Measurements from ENCODE around the gene ACTC1. TPM values are rescaled to one million over a fixed set of nuclear protein-coding genes. Genes with fewer than 3 reads are reported as not detected.
A peak's percentile ranks its signal among the peaks of the same experiment; 100 is the strongest.

The ACTC1 gene
- total RNA-seq, 1 donor from 2014 or later = 1,126 TPM

DNA sequence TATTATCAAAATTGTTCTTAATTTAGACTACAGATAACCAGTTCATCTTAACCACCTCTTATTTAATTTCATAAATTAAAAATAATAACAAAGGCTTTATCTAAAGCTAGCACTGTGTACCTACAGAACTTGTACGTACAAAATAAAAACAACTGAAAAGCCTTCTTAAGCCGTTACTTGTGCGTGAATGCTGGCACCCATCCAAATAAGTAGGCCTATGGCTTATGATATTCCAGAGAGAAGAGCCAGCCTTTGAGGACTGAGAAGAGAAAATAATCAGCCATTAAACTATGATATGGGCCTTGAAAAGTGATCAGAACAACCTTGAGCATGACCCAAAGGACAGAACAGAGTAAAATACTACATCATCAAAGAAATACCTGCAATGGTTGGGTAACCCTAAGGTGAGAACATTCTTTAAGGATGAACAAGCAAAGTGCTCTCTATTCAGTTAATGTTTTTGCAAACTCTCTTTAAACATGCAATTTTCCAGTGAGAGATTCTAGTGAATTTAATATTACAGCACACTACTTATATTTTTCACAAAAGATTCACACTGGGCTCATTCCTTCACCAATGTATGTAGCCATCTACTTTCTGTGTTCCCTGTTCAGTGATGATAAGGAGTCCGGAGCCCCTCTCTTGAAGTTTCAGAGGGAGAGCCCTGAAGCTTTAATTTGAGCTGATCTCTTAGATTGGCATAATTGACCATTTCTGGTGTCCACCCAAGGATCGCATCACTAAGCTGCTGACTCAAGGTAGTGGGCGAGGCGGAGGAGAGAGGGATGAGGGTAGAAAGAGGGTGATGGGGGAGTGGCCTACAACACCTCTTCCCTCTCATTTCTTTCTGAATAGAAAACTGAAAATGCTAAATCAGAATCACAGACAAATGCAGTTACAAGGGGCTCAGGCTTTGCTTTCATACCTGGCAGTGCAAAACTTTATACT lies 7.7 kb upstream of the ACTC1 start:
- H3K36me3 ChIP-seq (ENCODE audit: control insufficient read depth in 3 of 3, insufficient read depth in 3 of 3, low read length in 3 of 3) = no peaks in the 10 kb centered on the region
- no peak overlapping the region for H3K9ac ChIP-seq (ENCODE audit: low read depth in 1 of 3, low read length in 3 of 3)
- H3K27me3 ChIP-seq (ENCODE audit: control insufficient read depth in 3 of 3, insufficient read depth in 3 of 3, low read length in 3 of 3) = no peaks in the 10 kb centered on the region
- H3K4me1 ChIP-seq (ENCODE audit: control insufficient read depth in 3 of 3, insufficient read depth in 3 of 3, low read length in 3 of 3) = peaks cover 3 to 22% (median 8%) of the 10 kb centered on the region in 3 donors
- H3K4me3 ChIP-seq (ENCODE audit: low read length in 3 of 3) = no peak overlapping the region
- H3K9me3 ChIP-seq (ENCODE audit: control insufficient read depth in 3 of 3, low read length in 3 of 3) = no peaks in the 10 kb centered on the region
- H3K27ac ChIP-seq (ENCODE audit: low read depth, low read length) = no peak overlapping the region

- Histone ChIP-seq H3K9ac (ENCODE audit: low read depth in 1 of 3, low read length in 3 of 3) (no peak overlapping the region), H3K27me3 (ENCODE audit: control insufficient read depth in 3 of 3, insufficient read depth in 3 of 3, low read length in 3 of 3) (no peaks in the 10 kb centered on the region), H3K9me3 (ENCODE audit: control insufficient read depth in 3 of 3, low read length in 3 of 3) (no peaks in the 10 kb centered on the region), H3K36me3 (ENCODE audit: control insufficient read depth in 3 of 3, insufficient read depth in 3 of 3, low read length in 3 of 3) (no peaks in the 10 kb centered on the region), H3K4me1 (ENCODE audit: control insufficient read depth in 3 of 3, insufficient read depth in 3 of 3, low read length in 3 of 3) (peaks cover 3 to 22% (median 8%) of the 10 kb centered on the region in 3 donors), H3K4me3 (ENCODE audit: low read length in 3 of 3) (no peak overlapping the region), H3K27ac (ENCODE audit: low read depth, low read length) (no peak overlapping the region)
Measured at GRCh38 chr15:34802371-34802770, 7.0 kb upstream of the ACTC1 start.

GRCh38 chr15:34799149-34800101 lies 4.1 kb upstream of the ACTC1 start:
- H3K36me3 ChIP-seq (ENCODE audit: control insufficient read depth in 3 of 3, insufficient read depth in 3 of 3, low read length in 3 of 3) = no peaks in the 10 kb centered on the region
- peak overlapping the region in 1 of 3 donors; percentile 45 for H3K9ac ChIP-seq (ENCODE audit: low read depth in 1 of 3, low read length in 3 of 3)
- peaks cover 0 to 4% (median 0%) of the 10 kb centered on the region in 3 donors for H3K27me3 ChIP-seq (ENCODE audit: control insufficient read depth in 3 of 3, insufficient read depth in 3 of 3, low read length in 3 of 3)
- no peaks in the 10 kb centered on the region for H3K9me3 ChIP-seq (ENCODE audit: control insufficient read depth in 3 of 3, low read length in 3 of 3)
- H3K4me1 ChIP-seq (ENCODE audit: control insufficient read depth in 3 of 3, insufficient read depth in 3 of 3, low read length in 3 of 3) = peaks cover 5 to 19% (median 15%) of the 10 kb centered on the region in 3 donors
- peak overlapping the region in 2 of 3 donors; percentile 32 to 33 for H3K4me3 ChIP-seq (ENCODE audit: low read length in 3 of 3)
- H3K27ac ChIP-seq (ENCODE audit: low read depth, low read length) = peak overlapping the region; percentile 66

DNA sequence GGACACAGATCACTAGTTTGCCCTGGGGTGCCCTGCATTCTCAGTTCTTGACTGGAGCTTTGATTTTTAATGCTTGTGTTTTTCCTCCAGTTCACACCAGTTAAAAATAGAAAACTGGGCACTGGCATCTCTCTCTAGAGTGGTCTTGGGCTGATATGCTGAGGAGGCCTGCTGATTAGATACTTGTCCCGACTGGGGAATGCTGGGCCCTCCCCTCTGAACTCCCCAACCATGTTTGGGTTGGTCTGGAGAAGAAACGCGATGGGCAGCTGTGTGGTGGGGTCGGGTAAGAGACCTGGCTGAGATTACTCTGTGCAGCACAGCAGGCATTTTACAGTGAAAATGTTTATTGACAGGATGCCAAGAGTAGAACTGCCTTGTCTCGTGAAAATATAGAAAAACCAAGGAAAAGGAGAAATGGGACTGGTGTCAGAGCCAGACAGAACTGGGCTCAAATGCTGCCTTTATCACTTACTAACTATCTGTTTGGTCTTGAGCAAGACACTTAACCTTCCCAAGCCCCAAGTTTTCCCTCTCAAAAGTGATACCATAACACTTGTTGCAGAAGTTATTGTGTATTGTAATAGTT lies 1.6 kb upstream of the ACTC1 start:
- H3K9ac ChIP-seq (ENCODE audit: low read depth in 1 of 3, low read length in 3 of 3) = no peak overlapping the region
- H3K36me3 ChIP-seq (ENCODE audit: control insufficient read depth in 3 of 3, insufficient read depth in 3 of 3, low read length in 3 of 3) = peaks cover 0 to 13% (median 8%) of the 10 kb centered on the region in 3 donors
- H3K27me3 ChIP-seq (ENCODE audit: control insufficient read depth in 3 of 3, insufficient read depth in 3 of 3, low read length in 3 of 3) = peaks cover 0 to 4% (median 0%) of the 10 kb centered on the region in 3 donors
- H3K4me1 ChIP-seq (ENCODE audit: control insufficient read depth in 3 of 3, insufficient read depth in 3 of 3, low read length in 3 of 3) = peaks cover 15 to 38% (median 22%) of the 10 kb centered on the region in 3 donors
- no peak overlapping the region for H3K27ac ChIP-seq (ENCODE audit: low read depth, low read length)
- H3K4me3 ChIP-seq (ENCODE audit: low read length in 3 of 3) = no peak overlapping the region
- H3K9me3 ChIP-seq (ENCODE audit: control insufficient read depth in 3 of 3, low read length in 3 of 3) = no peaks in the 10 kb centered on the region

DNA sequence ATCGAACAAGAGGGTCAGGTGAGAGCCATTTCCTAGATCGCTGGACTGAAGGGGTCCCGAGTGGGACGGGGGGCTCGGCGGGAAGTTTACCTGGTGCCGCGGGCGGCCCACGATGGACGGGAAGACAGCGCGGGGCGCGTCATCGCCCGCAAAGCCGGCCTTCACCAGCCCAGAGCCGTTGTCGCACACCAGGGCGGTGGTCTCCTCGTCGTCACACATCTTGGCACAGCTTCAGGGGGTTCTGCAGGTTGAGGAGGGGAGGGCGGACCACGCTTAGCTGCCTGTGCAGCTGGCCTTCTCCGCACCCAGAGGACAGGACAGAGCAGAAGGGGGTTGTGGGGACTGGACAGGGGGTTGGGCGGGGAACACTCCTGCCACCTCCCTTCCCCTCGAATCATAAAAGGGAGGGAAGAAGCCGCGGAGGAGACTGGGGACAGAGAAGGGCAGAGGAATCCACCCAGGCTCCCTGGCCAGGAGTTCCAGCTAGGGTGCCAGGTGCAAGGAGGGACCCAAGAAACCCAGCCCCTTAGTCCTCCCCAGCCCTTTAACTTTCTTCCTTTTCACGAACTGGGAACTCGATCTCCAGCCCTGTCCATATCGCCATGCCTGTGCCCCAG lies 651 bp downstream of the ACTC1 start:
- H3K27me3 ChIP-seq (ENCODE audit: control insufficient read depth in 3 of 3, insufficient read depth in 3 of 3, low read length in 3 of 3) = peaks cover 0 to 4% (median 0%) of the 10 kb centered on the region in 3 donors
- peaks cover 5 to 29% (median 8%) of the 10 kb centered on the region in 3 donors for H3K36me3 ChIP-seq (ENCODE audit: control insufficient read depth in 3 of 3, insufficient read depth in 3 of 3, low read length in 3 of 3)
- peaks cover 15 to 34% (median 22%) of the 10 kb centered on the region in 3 donors for H3K4me1 ChIP-seq (ENCODE audit: control insufficient read depth in 3 of 3, insufficient read depth in 3 of 3, low read length in 3 of 3)
- H3K27ac ChIP-seq (ENCODE audit: low read depth, low read length) = peak overlapping the region; percentile 89
- H3K4me3 ChIP-seq (ENCODE audit: low read length in 3 of 3) = peak overlapping the region; percentile 50 to 72 (median 66)
- H3K9ac ChIP-seq (ENCODE audit: low read depth in 1 of 3, low read length in 3 of 3) = peak overlapping the region; percentile 62 to 85 (median 76)
- H3K9me3 ChIP-seq (ENCODE audit: control insufficient read depth in 3 of 3, low read length in 3 of 3) = no peaks in the 10 kb centered on the region

DNA sequence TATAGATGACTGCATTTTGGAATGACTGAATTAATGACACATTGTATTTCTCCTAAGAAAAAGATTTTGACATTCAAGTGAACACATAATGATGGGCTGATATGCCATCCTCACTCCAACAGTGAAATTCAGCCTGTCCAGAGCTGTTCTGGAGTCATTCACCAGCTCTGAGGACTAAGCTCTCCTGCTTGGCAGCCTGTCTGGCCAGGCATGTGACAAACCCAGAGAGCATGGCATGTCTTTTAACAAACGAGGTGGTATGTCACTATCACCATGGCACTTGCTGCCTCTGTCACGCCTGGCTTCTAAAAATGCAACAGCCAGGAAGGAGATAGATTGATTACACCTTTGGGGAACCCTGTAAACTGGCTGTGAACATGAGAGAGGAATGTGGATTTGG lies 1.4 kb downstream of the ACTC1 start:
- peak overlapping the region in 2 of 3 donors; percentile 43 to 72 for H3K4me3 ChIP-seq (ENCODE audit: low read length in 3 of 3)
- H3K9me3 ChIP-seq (ENCODE audit: control insufficient read depth in 3 of 3, low read length in 3 of 3) = no peaks in the 10 kb centered on the region
- H3K36me3 ChIP-seq (ENCODE audit: control insufficient read depth in 3 of 3, insufficient read depth in 3 of 3, low read length in 3 of 3) = peaks cover 5 to 29% (median 8%) of the 10 kb centered on the region in 3 donors
- H3K27ac ChIP-seq (ENCODE audit: low read depth, low read length) = peak overlapping the region; percentile 89
- H3K27me3 ChIP-seq (ENCODE audit: control insufficient read depth in 3 of 3, insufficient read depth in 3 of 3, low read length in 3 of 3) = peaks cover 0 to 4% (median 0%) of the 10 kb centered on the region in 3 donors
- H3K4me1 ChIP-seq (ENCODE audit: control insufficient read depth in 3 of 3, insufficient read depth in 3 of 3, low read length in 3 of 3) = peaks cover 12 to 26% (median 14%) of the 10 kb centered on the region in 3 donors
- peak overlapping the region in 1 of 3 donors; percentile 85 for H3K9ac ChIP-seq (ENCODE audit: low read depth in 1 of 3, low read length in 3 of 3)

DNA sequence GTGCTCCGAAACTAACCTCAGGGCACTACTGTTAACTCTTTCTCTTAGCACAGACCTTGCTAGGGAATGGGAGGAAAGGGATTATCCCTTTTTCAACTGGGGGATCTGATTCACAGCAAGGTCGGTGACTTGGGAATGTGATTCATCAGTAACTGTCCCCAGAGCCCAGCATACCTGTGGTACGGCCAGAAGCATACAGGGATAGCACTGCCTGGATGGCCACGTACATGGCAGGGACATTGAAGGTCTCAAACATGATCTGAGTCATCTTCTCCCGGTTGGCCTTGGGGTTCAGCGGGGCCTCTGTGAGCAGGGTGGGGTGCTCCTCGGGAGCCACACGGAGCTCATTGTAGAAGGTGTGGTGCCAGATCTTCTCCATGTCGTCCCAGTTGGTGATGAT lies 2.3 kb downstream of the ACTC1 start:
- peaks cover 12 to 26% (median 14%) of the 10 kb centered on the region in 3 donors for H3K4me1 ChIP-seq (ENCODE audit: control insufficient read depth in 3 of 3, insufficient read depth in 3 of 3, low read length in 3 of 3)
- H3K9ac ChIP-seq (ENCODE audit: low read depth in 1 of 3, low read length in 3 of 3) = no peak overlapping the region
- H3K9me3 ChIP-seq (ENCODE audit: control insufficient read depth in 3 of 3, low read length in 3 of 3) = no peaks in the 10 kb centered on the region
- peaks cover 5 to 29% (median 8%) of the 10 kb centered on the region in 3 donors for H3K36me3 ChIP-seq (ENCODE audit: control insufficient read depth in 3 of 3, insufficient read depth in 3 of 3, low read length in 3 of 3)
- H3K4me3 ChIP-seq (ENCODE audit: low read length in 3 of 3) = peak overlapping the region in 2 of 3 donors; percentile 22 to 72
- H3K27me3 ChIP-seq (ENCODE audit: control insufficient read depth in 3 of 3, insufficient read depth in 3 of 3, low read length in 3 of 3) = peaks cover 0 to 4% (median 0%) of the 10 kb centered on the region in 3 donors
- H3K27ac ChIP-seq (ENCODE audit: low read depth, low read length) = peak overlapping the region; percentile 89

GRCh38 chr15:34791701-34792100 lies 3.6 kb downstream of the ACTC1 start:
- H3K36me3 ChIP-seq (ENCODE audit: control insufficient read depth in 3 of 3, insufficient read depth in 3 of 3, low read length in 3 of 3) = peaks cover 5 to 29% (median 8%) of the 10 kb centered on the region in 3 donors
- no peak overlapping the region for H3K9ac ChIP-seq (ENCODE audit: low read depth in 1 of 3, low read length in 3 of 3)
- H3K9me3 ChIP-seq (ENCODE audit: control insufficient read depth in 3 of 3, low read length in 3 of 3) = no peaks in the 10 kb centered on the region
- H3K4me3 ChIP-seq (ENCODE audit: low read length in 3 of 3) = peak overlapping the region in 1 of 3 donors; percentile 19
- H3K27ac ChIP-seq (ENCODE audit: low read depth, low read length) = no peak overlapping the region
- H3K27me3 ChIP-seq (ENCODE audit: control insufficient read depth in 3 of 3, insufficient read depth in 3 of 3, low read length in 3 of 3) = peaks cover 0 to 4% (median 0%) of the 10 kb centered on the region in 3 donors
- peaks cover 12 to 26% (median 14%) of the 10 kb centered on the region in 3 donors for H3K4me1 ChIP-seq (ENCODE audit: control insufficient read depth in 3 of 3, insufficient read depth in 3 of 3, low read length in 3 of 3)

DNA sequence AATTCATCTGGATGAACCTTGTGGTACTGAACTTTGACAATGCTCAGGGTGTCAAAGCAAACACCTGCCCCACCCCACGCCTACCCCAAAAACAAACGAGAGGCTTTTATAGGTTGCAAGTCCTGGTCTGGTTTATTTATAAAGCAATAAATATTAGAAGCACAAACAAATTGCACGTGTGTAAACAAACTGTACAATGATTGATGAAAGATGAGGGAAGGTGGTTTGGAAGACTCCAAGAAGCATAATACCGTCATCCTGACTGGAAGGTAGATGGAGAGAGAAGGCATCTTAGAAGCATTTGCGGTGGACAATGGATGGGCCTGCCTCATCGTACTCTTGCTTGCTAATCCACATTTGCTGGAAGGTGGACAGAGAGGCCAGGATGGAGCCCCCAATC lies 5.2 kb downstream of the ACTC1 start:
- Histone ChIP-seq H3K9me3 (ENCODE audit: control insufficient read depth in 3 of 3, low read length in 3 of 3) (no peaks in the 10 kb centered on the region), H3K27ac (ENCODE audit: low read depth, low read length) (no peak overlapping the region), H3K4me3 (ENCODE audit: low read length in 3 of 3) (no peak overlapping the region), H3K36me3 (ENCODE audit: control insufficient read depth in 3 of 3, insufficient read depth in 3 of 3, low read length in 3 of 3) (peaks cover 5 to 29% (median 8%) of the 10 kb centered on the region in 3 donors), H3K4me1 (ENCODE audit: control insufficient read depth in 3 of 3, insufficient read depth in 3 of 3, low read length in 3 of 3) (peaks cover 12 to 26% (median 14%) of the 10 kb centered on the region in 3 donors), H3K27me3 (ENCODE audit: control insufficient read depth in 3 of 3, insufficient read depth in 3 of 3, low read length in 3 of 3) (no peaks in the 10 kb centered on the region), H3K9ac (ENCODE audit: low read depth in 1 of 3, low read length in 3 of 3) (no peak overlapping the region)

Measured in skeletal muscle tissue (tissue), 4 donors.